K562 (cell line): ENCODE measurements around the gene ANKS4B. TPM values are rescaled to one million over a fixed set of nuclear protein-coding genes. Genes with fewer than 3 reads are reported as not detected.
A peak's percentile ranks its signal among the peaks of the same experiment; 100 is the strongest.

Experiments used
- ATAC-seq: fragments of 200-7000 bp; cut with Tn5 transposase; 3 replicates; pipeline ENCODE4 v1.9.1; 2020; ENCODE audit warnings: moderate library complexity
- BruUV-seq: library from RNA; stranded (reverse); fragments of 400-500 nt; replicated peaks from 2 replicates; lab custom pipeline; 2021; lab: Mats Ljungman, UMichigan
- CTCF ChIA-PET: fragments of 300-600 bp; formaldehyde crosslinking; extraction: SDS; loops from one replicate; lab custom pipeline; 2021; ENCODE audit warnings: low intra/inter-chr PET ratio; lab: Yijun Ruan, JAX
- POLR2A ChIA-PET: fragments of 300-600, 350-650 bp; sonication (Branson Sonifier 250); formaldehyde crosslinking; extraction: SDS; loops from one replicate; lab custom pipeline; 2021; ENCODE audit warnings: antibody characterized with exemption, inconsistent platforms; lab: Yijun Ruan, JAX
- DNase-seq, 4 experiments: peaks; one replicate each; pipeline versions ENCODE4 v3.0.0 to v3.0.0-alpha.2; 2011 to 2018; ENCODE audit warnings: low spot score in 3 of 4, mixed read lengths in 3 of 4; ENCODE audit errors: extremely low read depth in 1 of 4
- FAIRE-seq: peaks from 2 replicates; lab custom pipeline; 2011; peaks lifted over from hg19 to GRCh38; lab: Jason Lieb, UNC
- H2AFZ ChIP-seq: 2 replicates; pipeline ENCODE4 v1.6.0; 2011; ENCODE audit warnings: low read depth, low read length, control low read depth, inconsistent platforms
- H3K27ac ChIP-seq: fragments of 200-600 bp; 3 replicates; pipeline ENCODE4 v1.8.0; 2011; ENCODE audit warnings: low read depth, mild to moderate bottlenecking, control low read depth, inconsistent platforms, low read length, moderate library complexity, mixed read lengths; ENCODE audit errors: extremely low read depth
- H3K27me3 ChIP-seq, 2 experiments: fragments of 300-600 bp in 1 of 2; 2 replicates in 1 of 2; 3 replicates in 1 of 2; pipeline versions ENCODE4 v1.6.0 to v1.8.0; 2011; ENCODE audit warnings: inconsistent platforms in 2 of 2, low read length in 2 of 2, mild to moderate bottlenecking in 1 of 2, mixed read lengths in 1 of 2, moderate library complexity in 1 of 2; ENCODE audit not compliant: control insufficient read depth in 2 of 2, insufficient read depth in 2 of 2
- H3K36me3 ChIP-seq: fragments of 300-600 bp; 3 replicates; pipeline ENCODE4 v1.8.0; 2011; ENCODE audit warnings: mild to moderate bottlenecking, low read length, inconsistent platforms; ENCODE audit not compliant: control insufficient read depth, insufficient read depth
- H3K4me1 ChIP-seq, 2 experiments: fragments of 200-600 bp in 1 of 2; replicated peaks in 1 of 2; 2 replicates in 1 of 2; 3 replicates in 1 of 2; pipeline versions ENCODE4 v1.5.1 to v1.8.0; 2011; ENCODE audit warnings: inconsistent platforms in 2 of 2, low read length in 2 of 2, mild to moderate bottlenecking in 1 of 2, mixed read lengths in 1 of 2, moderate library complexity in 1 of 2; ENCODE audit not compliant: control insufficient read depth in 2 of 2, insufficient read depth in 2 of 2
- H3K4me2 ChIP-seq: 2 replicates; pipeline ENCODE4 v1.6.1; 2011; ENCODE audit warnings: low read length, control low read depth, inconsistent platforms, mixed read lengths; ENCODE audit not compliant: insufficient read depth
- H3K4me3 ChIP-seq: fragments of 200-600 bp; sonication (generic), shearing (Covaris generic); 2 replicates; pipeline ENCODE4 v1.5.1; 2016; ENCODE audit warnings: control low read depth, inconsistent platforms
- H3K79me2 ChIP-seq: fragments of 200-600 bp; 3 replicates; pipeline ENCODE4 v1.8.0; 2011; ENCODE audit warnings: low read length, inconsistent platforms; ENCODE audit not compliant: control insufficient read depth, insufficient read depth
- H3K9ac ChIP-seq, 2 experiments: 2 replicates each; pipeline versions ENCODE4 v1.6.0 to v1.6.1; 2011; ENCODE audit warnings: low read depth in 2 of 2, low read length in 2 of 2, control low read depth in 1 of 2, inconsistent platforms in 1 of 2, mild to moderate bottlenecking in 1 of 2, mixed read lengths in 1 of 2; ENCODE audit not compliant: insufficient read depth in 1 of 2
- H3K9me1 ChIP-seq: one replicate; pipeline ENCODE4 v1.6.0; 2011; ENCODE audit warnings: inconsistent platforms, mild to moderate bottlenecking, low read length, moderate library complexity; ENCODE audit not compliant: control insufficient read depth, insufficient read depth
- H3K9me3 ChIP-seq: replicated peaks from 2 replicates; pipeline ENCODE4 v1.5.1; 2011; ENCODE audit warnings: low read depth, low read length, inconsistent platforms; ENCODE audit not compliant: control insufficient read depth, insufficient read depth
- H4K20me1 ChIP-seq: replicated peaks from 2 replicates; pipeline ENCODE4 v1.6.1; 2011; ENCODE audit warnings: low read length, inconsistent platforms, mixed read lengths; ENCODE audit not compliant: control insufficient read depth, insufficient read depth
- CHCHD3 ChIP-seq: fragments of 250-450 bp; sonication (Bioruptor Pico); IDR thresholded peaks from 2 replicates; pipeline ENCODE4 v2.1.2; 2022; ENCODE audit warnings: mild to moderate bottlenecking
- EZH2 ChIP-seq: IDR thresholded peaks from 2 replicates; pipeline ENCODE4 v1.6.1; 2012; ENCODE audit warnings: low read depth, mild to moderate bottlenecking, inconsistent platforms, low read length, borderline replicate concordance
- KDM1A ChIP-seq, 2 experiments: fragments of 450-650 bp; IDR thresholded peaks; 2 replicates each; pipeline ENCODE4 v1.6.1; 2016; ENCODE audit warnings: mild to moderate bottlenecking in 2 of 2
- RAD21 ChIP-seq, 2 experiments: fragments of 250-450 bp in 1 of 2; fragments of 450-650 bp in 1 of 2; sonication (Bioruptor Pico) in 1 of 2; formaldehyde crosslinking in 1 of 2; IDR thresholded peaks in 1 of 2; conservative IDR thresholded peaks in 1 of 2; 2 replicates each; pipeline versions ENCODE4 v1.4.0 to v1.8.0; 2020 to 2022; ENCODE audit warnings: mild to moderate bottlenecking in 2 of 2, moderate library complexity in 1 of 2
- REST ChIP-seq, 2 experiments: fragments of 450-650 bp; formaldehyde crosslinking in 1 of 2; IDR thresholded peaks; 2 replicates each; pipeline versions ENCODE4 v1.4.0 to v1.6.1; 2014 to 2020; ENCODE audit warnings: mild to moderate bottlenecking in 2 of 2, borderline replicate concordance in 1 of 2, low read depth in 1 of 2
- TSHZ1 ChIP-seq: fragments of 250-450 bp; sonication (Bioruptor Pico); IDR thresholded peaks from 2 replicates; pipeline ENCODE4 v1.4.0; 2020; ENCODE audit warnings: mild to moderate bottlenecking, moderate library complexity
- ZNF354B ChIP-seq: fragments of 250-450 bp; sonication (Bioruptor Pico); IDR thresholded peaks from 2 replicates; pipeline ENCODE4 v1.4.0; 2020
- WGBS: fragments of 100-300 bp; shearing (Covaris generic); methylation state at CpG from one replicate; pipeline ENCODE4 v1.1.6; 2016; ENCODE audit warnings: low coverage, mixed read lengths; ENCODE audit not compliant: insufficient coverage; ENCODE audit errors: missing lambda C conversion rate; 5-methylcytosine and 5-hydroxymethylcytosine counted together
- in situ Hi-C: fragments of 300-500 bp; cut with MboI; formaldehyde crosslinking; loops from 4 replicates; pipeline ENCODE4 v1.15.0; 2018; ENCODE audit warnings: inconsistent platforms, mixed read lengths
- intact Hi-C: fragments of 100-400 bp; cut with micrococcal nuclease; formaldehyde crosslinking; loops from 2 replicates; pipeline ENCODE4 v1.14.2; 2022
- polyA plus RNA-seq, 8 experiments: library from polyadenylated mRNA; depleted of rRNA in 4 of 8; stranded (reverse) in 5 of 8; unstranded in 3 of 8; fragments of >200 nt; fragmentation: Nextera tagmentation in 2 of 8; fragmentation: Illumina TruSeq in 1 of 8; extraction: Ambion mirVana in 2 of 8; extraction: Trizol in 1 of 8; gene quantifications; 2 replicates each; pipeline versions ENCODE4 v1.2.1 to v1.2.3, GENCODE V29; 2011 to 2014; ENCODE audit warnings: inconsistent platforms in 1 of 8, missing spikeins in 1 of 8
- total RNA-seq, 7 experiments: library from RNA; depleted of rRNA in 6 of 7; stranded (reverse); fragments of >200 nt in 6 of 7; fragmentation: Illumina TruSeq in 2 of 7; extraction: Trizol in 2 of 7; gene quantifications; 2 replicates each; pipeline versions ENCODE4 v1.2.1 to v1.2.3, GENCODE V29; 2011 to 2021; ENCODE audit warnings: low replicate concordance in 1 of 7

Gene ANKS4B
- total and polyA plus RNA-seq, 9 of the 15 experiments (the other 6 are each of a cell fraction or from before 2014, with no cell fraction given) = not detected

- FAIRE-seq (no peak), ATAC-seq (peak; percentile 44; the same call in 2 of the 3 replicates), DNase-seq (peak in 1 of 4 experiments; percentile 13)
- POLR2A ChIA-PET = interaction anchor here (1.0 to 1.6 kb wide), 3 partner anchors 13 to 60 kb away, joined by 3 to 6 read pairs (median 5); no protein-coding TSS in a partner anchor
- Histone ChIP-seq H3K4me1 (peaks cover 5 to 15% of the 10 kb centered on the region in 2 experiments; a peak in 3 of 5 replicates), H3K27ac (no peak overlapping the region; the same call in 2 of the 3 replicates), H3K36me3 (no peaks in the 10 kb centered on the region), H3K4me3 (peak overlapping the region; percentile 36; the same call in 1 of the 2 replicates), H3K79me2 (no peaks in the 10 kb centered on the region), H3K9me1 (no peaks in the 10 kb centered on the region), H3K27me3 (peaks cover 19 to 35% of the 10 kb centered on the region in 2 experiments), H2AFZ (peak overlapping the region; percentile 77), H3K9ac (peak overlapping the region in 1 of 2 experiments; percentile 90; a peak in 1 of 4 replicates), H3K9me3 (peaks cover 6% of the 10 kb centered on the region), H4K20me1 (no peaks in the 10 kb centered on the region), H3K4me2 (peak overlapping the region; percentile 87)
- in situ Hi-C loops (loop anchor here (5.0 kb wide), 1 partner anchor 80 kb away; no protein-coding TSS in a partner anchor), intact Hi-C loops (loop anchor here (5.0 kb wide), 1 partner anchor 50 kb away; no protein-coding TSS in a partner anchor)
- 10% methylated on average over 17 of the region's 17 CpGs for WGBS
- BruUV-seq = no TSS peak
- CTCF ChIA-PET = interaction anchor here (3.9 kb wide), 1 partner anchor 89 kb away, joined by 27 read pairs; no protein-coding TSS in a partner anchor
- TF ChIP-seq KDM1A (IDR thresholded peaks at IDR 0.05) (peak in 1 of 2 experiments; percentile 6; a peak in 1 of 4 replicates), ZNF354B (no peak), REST (IDR thresholded peaks at IDR 0.05; ENCODE audit: borderline replicate concordance) (0 out of 2 replicates have a peak, but pooled peaks have one; percentile 6), REST (CRISPR knock-in tag; IDR thresholded peaks at IDR 0.05; ENCODE audit: low read depth) (no peak), RAD21 (CRISPR knock-in tag; conservative IDR thresholded peaks at IDR 0.05 in 1 of 2, IDR thresholded peaks at IDR 0.05 in 1 of 2) (0 out of 4 replicates have a peak, but pooled peaks of 1 of the 2 experiments have one; percentile 23), CHCHD3 (no peak), EZH2 (no peak), TSHZ1 (CRISPR knock-in tag) (no peak)
Observed at GRCh38 chr16:21277045-21277926, 43.8 kb downstream of the ANKS4B start.
